ACC112 (cell line): Measurements from ENCODE around the gene CA11.
A peak's percentile ranks its signal among the peaks of the same experiment; 100 is the strongest.

Experiments
- H2AFZ ChIP-seq: fragments of 200-600 bp; sonication (generic); one replicate; pipeline ENCODE4 v1.6.0; 2017; ENCODE audit warnings: antibody characterized with exemption, low read length; ENCODE audit not compliant: unreplicated experiment
- H3K27ac ChIP-seq: fragments of 200-600 bp; sonication (generic); 2 replicates; pipeline ENCODE4 v1.5.1; 2014; ENCODE audit warnings: low read depth, mild to moderate bottlenecking, antibody characterized with exemption, low read length, moderate library complexity
- H3K27me3 ChIP-seq: fragments of 200-600 bp; sonication (generic); 2 replicates; pipeline ENCODE4 v1.6.1; 2014; ENCODE audit warnings: mild to moderate bottlenecking, antibody characterized with exemption, low read length, moderate library complexity, mixed read lengths; ENCODE audit not compliant: insufficient read depth
- H3K36me3 ChIP-seq: fragments of 200-600 bp; sonication (generic); 2 replicates; pipeline ENCODE4 v1.6.1; 2016; ENCODE audit warnings: mild to moderate bottlenecking, antibody characterized with exemption, low read length, moderate library complexity, mixed read lengths; ENCODE audit not compliant: insufficient read depth
- H3K4me1 ChIP-seq: fragments of 200-600 bp; sonication (generic); one replicate; pipeline ENCODE4 v1.6.1; 2016; ENCODE audit warnings: low read length, mixed read lengths; ENCODE audit not compliant: insufficient read depth, unreplicated experiment, control insufficient read depth
- H3K4me3 ChIP-seq: fragments of 200-600 bp; sonication (generic); 2 replicates; pipeline ENCODE4 v1.5.1; 2014; ENCODE audit warnings: mild to moderate bottlenecking, low read depth, low read length
- H3K79me2 ChIP-seq: fragments of 200-600 bp; sonication (generic); one replicate; pipeline ENCODE4 v1.6.0; 2016; ENCODE audit warnings: low read length; ENCODE audit not compliant: control insufficient read depth, unreplicated experiment, insufficient read depth

The CA11 gene

GRCh38 chr19:48596237-48596636 lies 49.8 kb downstream of the CA11 start:
- Histone ChIP-seq H3K27ac (no peak overlapping the region), H3K79me2 (no peaks in the 10 kb centered on the region), H3K4me3 (no peak overlapping the region), H3K4me1 (no peaks in the 10 kb centered on the region), H3K27me3 (no peaks in the 10 kb centered on the region), H2AFZ (no peak overlapping the region), H3K36me3 (no peaks in the 10 kb centered on the region)

GRCh38 chr19:48595833-48596232 lies 50.2 kb downstream of the CA11 start:
- no peaks in the 10 kb centered on the region for H3K27me3 ChIP-seq
- no peaks in the 10 kb centered on the region for H3K4me1 ChIP-seq
- H3K79me2 ChIP-seq = no peaks in the 10 kb centered on the region
- no peak overlapping the region for H2AFZ ChIP-seq
- H3K36me3 ChIP-seq = no peaks in the 10 kb centered on the region
- no peak overlapping the region for H3K4me3 ChIP-seq
- H3K27ac ChIP-seq = no peak overlapping the region

DNA sequence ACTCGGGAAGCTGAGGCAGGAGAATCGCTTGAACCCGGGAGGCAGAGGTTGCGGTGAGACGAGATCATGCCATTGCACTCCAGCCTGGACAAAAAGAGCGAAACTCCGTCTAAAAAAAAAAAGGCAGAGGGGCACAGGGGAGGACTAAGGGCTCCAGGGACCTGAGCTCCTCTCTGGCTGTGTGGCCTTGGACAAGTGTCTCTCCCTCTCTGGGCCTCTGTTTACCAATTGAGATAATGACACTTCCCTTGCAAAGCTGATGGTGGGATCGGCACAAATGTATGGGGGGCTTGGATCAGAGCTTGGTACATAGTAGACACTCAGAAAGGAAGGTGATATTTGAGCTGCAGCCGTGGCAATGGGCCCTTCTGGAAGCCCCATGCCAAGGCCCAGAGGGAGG lies 50.8 kb downstream of the CA11 start:
- H3K4me3 ChIP-seq = no peak overlapping the region
- no peaks in the 10 kb centered on the region for H3K79me2 ChIP-seq
- H3K4me1 ChIP-seq = no peaks in the 10 kb centered on the region

DNA sequence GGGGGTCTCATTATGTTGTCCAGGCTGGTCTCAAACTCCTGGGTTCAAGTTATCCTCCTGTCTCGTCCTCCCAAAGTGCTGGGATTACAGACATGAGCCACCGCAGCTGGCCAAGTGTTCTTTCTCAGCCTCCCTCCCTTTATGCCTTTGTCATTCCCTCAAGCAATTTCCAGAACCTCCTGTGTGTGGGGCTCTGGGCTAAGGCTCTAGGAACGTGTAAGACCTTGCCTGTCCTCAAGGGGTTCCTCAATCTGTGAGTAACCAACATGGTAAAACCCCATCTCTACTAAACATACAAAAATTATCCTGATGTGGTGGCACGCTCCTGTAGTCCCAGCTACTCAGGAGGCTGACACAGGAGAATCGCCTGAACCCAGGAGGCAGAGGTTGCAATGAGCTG lies 55.0 kb downstream of the CA11 start:
- H3K27ac ChIP-seq = no peak overlapping the region
- H3K79me2 ChIP-seq = no peaks in the 10 kb centered on the region
- no peaks in the 10 kb centered on the region for H3K36me3 ChIP-seq
- no peaks in the 10 kb centered on the region for H3K27me3 ChIP-seq
- no peaks in the 10 kb centered on the region for H3K4me1 ChIP-seq
- H3K4me3 ChIP-seq = no peak overlapping the region
- no peak overlapping the region for H2AFZ ChIP-seq

More for the DNA sequence above, 50.8 kb downstream of the CA11 start:
- no peaks in the 10 kb centered on the region for H3K27me3 ChIP-seq
- no peaks in the 10 kb centered on the region for H3K36me3 ChIP-seq
- no peak overlapping the region for H3K27ac ChIP-seq
- H2AFZ ChIP-seq = no peak overlapping the region

DNA sequence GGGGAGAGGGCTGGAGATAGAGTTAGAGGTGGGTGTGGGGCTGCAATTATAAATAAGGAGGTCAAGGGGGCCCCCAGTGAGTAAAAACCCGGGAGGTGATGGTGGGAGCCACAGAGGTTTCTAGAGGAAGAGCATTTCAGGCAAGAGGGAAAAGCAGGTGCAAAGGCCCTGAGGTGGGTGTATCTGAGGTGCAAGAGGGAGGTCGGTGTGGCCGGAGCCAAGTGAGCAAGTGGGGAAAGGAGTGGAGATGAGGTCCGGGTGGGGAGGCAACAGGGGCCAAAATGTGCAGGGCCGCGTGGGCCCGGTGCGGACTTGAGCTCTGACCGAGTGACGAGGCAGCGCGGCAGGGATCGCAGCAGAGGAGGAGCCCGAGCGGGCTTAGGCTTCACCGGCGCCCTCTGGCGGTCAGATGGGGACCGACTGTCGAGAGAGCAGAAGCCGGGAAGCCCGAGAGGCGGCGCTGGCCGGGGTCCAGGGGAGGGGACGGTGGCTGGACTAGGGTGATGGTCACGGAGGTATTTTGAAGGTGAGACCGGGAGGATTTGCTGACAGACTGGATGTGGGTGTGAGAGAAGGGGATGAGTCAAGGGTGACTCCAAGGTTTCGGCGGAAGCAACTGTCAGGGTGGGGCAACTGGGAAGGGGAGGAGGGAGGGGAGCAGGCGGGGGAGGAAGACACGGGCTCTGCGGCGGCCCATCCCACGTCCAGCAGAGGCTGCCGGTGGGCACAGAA lies 57.2 kb downstream of the CA11 start:
- Histone ChIP-seq H3K36me3 (no peaks in the 10 kb centered on the region), H3K27me3 (no peaks in the 10 kb centered on the region), H3K79me2 (no peaks in the 10 kb centered on the region), H2AFZ (no peak overlapping the region), H3K4me1 (peaks cover 3% of the 10 kb centered on the region), H3K27ac (no peak overlapping the region), H3K4me3 (peak overlapping the region; percentile 50; the same call in 1 of the 2 replicates)
